Renal pelvis (tissue), 4 donors: ENCODE measurements around the gene PEPD. TPM values are rescaled to one million over a fixed set of nuclear protein-coding genes. Genes with fewer than 3 reads are reported as not detected.
"Not testable (repeated sequence)": the region's sequence is repeated elsewhere in the genome, so short reads cannot be mapped to it uniquely, and the experiment has no call there.

ENCODE experiments used
- DNase-seq: peaks from one replicate; pipeline ENCODE4 v3.0.0-alpha.2; 2013
- polyA plus RNA-seq, 3 donors: library from polyadenylated mRNA; unstranded; fragments of 120-200 nt; gene quantifications; one replicate each; pipeline ENCODE4 v1.2.1, GENCODE V29; 2013; ENCODE audit not compliant: insufficient read length in 3 of 3

Gene PEPD
- polyA plus RNA-seq, 3 donors, result 105 to 120 (median 116) TPM

DNA sequence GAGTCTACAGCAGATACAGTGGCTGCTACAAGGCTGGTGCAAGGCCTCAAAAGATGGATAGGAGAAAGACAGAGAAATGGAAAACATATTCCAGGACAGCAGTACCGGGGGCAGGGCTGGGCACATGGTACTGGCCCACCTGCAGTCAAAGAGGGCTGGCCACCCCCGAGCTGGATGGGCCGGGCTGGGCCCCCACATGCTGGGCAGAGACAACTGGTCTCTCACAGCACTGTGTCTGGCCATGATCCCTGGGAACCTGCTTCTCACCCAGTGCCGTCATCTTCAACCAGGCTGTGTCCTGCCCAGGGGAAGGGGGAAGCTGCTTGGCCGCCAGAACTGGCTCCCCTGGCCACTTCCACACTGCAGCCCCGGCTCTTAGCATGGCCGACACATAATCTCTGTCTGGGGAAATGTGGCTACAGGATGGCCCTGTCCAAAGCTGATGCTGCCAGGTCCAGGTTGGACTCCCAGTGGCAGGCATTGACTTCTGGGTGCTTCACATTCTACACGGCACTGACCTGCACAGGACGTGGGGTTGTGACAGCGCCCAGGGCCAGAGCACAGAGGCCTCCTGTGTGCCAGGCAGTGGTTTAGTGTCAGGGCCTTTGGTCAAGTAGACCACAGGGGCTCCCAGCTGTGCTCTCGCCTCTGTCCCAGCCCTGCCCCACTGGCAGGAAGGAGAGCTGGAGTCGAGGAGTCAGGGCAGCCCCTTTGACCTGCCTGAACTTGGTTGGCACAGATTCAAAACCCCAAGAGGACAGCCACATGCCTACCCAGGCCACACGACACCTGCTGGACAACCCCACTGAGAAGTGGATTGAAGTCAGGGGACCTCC lies 21.7 kb downstream of the PEPD start:
- DNase-seq, result no peak

DNA sequence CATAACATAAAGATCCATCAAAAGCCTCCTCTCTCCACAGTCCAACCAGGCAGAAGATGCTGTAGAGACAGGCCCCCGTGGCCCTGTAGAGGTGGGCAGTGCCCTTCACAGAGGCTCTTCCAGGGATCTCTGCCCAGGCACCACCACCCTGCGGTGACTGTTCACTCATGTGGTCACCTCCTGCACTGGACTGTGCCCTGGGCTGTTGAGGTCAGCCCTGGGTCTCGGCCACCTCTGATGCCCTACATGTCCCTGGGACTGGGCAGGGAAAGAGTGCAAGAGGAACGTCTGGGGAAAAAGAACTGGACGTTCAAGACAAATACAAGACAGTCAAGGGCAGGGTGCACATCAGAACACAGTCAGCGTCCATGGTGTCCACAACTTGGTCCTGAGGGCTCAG lies 22.3 kb downstream of the PEPD start:
- DNase-seq, result no peak

DNA sequence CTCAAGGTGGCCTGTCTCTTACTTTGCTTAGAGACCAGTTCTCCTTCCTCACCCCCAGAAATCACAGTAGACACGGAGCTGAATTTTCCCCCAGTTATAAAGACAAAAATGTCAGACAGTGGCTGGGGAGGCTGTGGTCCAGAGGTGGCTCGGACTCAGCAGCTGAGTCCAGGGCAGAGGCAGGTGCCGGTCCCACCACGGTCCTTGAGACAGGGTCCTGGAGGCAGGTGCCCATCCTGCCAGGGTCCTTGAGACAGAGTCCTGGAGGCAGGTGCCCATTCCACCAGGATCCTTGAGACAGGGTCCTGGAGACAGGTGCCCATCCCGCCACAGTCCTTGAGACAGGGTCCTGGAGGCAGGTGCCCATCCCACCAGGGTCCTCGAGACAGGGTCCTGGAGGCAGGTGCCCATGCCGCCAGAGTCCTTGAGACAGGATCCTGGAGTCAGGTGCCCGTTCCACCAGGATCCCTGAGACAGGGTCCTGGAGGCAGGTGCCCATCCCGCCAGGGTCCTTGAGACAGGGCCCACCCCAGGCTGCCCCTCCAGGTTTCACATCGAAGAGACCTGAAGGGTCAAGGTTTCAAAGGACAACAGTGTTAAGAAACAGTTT lies 23.1 kb downstream of the PEPD start:
- DNase-seq, result no peak

DNA sequence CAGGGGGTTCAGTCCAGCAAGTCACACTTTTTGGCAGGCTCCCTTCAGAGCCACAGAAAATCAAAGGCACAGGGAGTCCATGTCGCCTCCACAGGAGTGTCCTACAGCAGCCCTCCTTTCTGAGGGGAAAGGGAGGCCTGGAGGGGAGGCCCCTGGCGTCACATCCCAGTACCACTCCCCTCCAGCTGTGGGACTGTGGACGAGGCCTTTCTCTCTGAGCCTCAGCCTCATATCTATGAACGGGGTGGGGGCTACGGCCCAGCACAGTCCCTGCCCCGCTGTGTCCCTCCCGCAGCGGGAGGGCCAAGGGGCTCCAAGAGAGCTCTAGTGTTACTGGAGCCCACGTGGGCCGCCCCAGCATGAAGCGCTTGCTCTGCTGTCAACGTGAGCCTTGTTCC lies 23.8 kb downstream of the PEPD start:
- DNase-seq, result no peak

DNA sequence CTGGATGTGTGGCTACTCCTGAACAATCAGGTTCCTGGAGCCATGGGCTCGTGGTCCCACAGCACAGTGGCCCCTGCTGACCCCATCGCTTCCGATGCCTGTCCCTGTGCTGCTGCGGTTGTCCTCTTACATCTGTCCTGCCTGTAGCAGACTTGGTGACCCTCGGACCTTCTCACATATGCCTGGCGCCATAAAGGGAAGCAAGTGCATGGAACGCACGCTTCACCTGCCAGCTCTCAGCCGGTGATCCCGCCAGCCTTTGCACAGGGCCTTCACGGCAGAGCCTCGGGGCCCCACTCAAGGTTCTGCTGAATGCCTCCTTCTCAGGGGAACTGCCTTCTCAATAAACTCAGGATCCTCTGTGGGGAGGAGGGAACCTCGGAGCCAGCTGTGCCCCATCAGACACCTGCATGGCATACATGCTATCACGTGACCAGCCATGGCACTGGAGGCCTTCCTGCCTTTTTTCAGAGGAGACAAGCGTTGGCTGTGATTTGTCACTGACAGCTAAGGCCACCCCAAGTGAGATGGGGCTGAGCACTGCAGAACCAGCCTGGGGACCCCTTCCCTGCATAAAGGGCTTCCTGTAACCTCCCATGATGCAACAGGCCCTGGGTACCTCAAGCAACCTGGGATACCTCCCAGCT lies 24.3 kb downstream of the PEPD start:
- DNase-seq, result no peak

DNA sequence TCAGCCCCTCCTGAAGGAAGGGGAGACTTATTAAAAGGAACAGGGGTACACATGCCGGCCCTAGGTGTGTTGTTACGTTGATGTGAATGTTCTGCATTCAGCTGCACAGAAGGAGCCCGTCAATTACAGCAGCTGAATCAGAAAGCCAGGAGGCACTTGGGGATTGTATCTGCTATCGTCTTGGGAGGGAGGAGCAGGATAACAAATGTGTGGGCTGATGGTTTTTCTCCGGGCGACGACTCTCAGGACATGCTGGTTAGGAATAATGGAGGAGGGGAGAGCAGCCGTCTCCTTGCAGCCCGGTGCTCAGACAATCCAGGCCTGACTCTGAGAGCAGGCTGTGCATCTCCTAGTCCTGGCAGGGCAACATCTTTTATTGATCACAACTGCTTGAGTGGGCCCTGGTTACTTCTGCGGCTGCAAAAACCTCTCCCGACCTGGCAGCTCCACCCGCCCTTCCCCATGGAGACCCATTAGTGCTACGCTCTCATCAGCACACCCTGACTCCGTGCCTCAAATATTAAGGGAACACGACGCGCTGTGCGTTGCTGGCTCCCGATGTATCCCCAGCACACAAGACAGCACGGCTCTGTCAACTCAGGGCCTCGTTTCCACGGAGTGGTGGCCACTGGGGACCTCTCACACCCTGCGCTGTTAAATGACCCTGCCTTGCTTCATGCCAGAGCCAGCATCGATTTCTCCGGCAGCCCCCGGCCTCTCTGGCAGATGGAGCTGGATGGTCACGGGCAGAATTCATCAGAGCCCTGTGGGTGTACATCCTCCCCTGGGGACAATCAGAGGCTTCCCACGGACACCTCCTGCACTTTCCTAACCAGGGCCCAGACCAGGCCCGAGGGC lies 25.3 kb downstream of the PEPD start:
- DNase-seq, result no peak

DNA sequence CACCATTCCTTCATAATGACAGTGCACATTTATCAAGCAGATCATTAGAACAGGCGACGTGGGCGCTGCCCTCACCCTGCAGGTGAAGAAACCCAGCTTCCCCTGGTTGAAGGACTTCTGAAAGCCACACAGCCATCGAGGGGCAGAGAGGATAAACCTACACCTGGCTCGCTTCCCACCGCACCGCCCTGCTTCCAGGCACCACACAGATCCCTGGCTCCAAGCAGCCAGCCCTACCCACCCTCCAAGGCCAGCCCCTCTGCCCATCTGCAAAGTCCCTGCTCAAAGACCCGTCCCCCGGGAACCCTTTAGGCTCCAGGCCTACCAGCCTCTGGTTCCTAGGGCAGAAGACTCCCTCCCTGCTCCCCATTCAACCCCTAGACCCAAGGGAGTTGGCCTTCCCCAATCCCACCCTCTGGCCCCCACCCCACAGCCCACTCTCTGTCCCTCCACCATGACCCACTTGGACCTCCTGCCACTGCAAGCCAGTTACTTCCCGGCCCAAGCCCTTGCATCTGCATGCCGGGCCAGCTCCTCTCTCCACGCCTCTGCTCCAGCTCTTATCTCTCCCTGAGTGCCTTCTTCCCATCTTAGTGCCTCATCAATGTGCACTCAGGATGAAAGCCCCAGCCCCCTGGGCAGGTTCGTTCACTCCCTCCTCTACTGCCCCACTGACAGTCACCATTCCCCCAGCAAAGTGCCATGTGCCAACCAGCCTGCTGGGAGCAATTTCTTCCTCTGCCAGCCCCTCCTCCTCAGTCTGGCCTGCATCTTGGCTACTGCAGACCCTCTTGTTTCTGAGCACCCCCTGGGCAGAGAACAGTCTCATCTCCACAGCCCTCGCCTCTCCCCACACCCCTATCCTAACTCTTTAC lies 28.0 kb downstream of the PEPD start:
- DNase-seq, result no peak

DNA sequence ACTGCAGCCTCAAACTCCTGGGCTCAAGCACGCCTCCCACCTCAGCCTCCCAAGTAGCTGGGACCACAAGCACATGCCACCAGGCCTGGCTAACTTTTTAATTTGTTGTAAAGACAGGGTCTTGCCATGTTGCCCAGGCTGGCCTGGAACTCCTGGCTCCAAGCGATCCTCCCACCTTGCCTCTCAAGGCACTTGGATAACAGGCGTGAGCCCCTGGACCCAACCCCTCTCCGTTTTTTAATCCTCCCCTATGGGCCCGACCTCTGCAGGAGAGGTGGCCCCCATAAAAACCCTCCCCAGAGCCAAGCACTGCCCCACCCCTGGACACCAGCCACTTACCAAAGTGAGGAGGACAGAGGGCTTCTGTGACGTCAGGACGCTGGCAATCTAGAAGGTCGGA lies 28.6 kb downstream of the PEPD start:
- no peak for DNase-seq

DNA sequence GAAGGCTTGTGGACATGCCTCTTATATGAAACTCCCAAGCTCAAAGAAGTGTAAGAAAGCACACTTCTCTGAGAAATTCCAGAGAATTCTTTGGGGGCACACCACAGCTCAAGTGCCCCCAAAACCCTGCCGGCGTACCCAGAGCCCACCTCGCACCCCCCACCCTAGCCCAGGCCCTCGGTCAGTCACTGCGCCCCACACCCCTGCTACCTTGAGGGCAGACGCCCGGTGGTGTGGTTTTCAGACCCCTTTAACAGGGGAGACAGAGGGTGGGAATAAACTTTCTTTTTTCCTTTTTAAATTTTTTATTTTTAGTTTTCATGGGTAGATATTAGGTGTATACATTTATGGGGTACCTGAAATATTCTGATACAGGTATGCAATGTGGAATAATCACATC lies 29.5 kb downstream of the PEPD start:
- no peak for DNase-seq

DNA sequence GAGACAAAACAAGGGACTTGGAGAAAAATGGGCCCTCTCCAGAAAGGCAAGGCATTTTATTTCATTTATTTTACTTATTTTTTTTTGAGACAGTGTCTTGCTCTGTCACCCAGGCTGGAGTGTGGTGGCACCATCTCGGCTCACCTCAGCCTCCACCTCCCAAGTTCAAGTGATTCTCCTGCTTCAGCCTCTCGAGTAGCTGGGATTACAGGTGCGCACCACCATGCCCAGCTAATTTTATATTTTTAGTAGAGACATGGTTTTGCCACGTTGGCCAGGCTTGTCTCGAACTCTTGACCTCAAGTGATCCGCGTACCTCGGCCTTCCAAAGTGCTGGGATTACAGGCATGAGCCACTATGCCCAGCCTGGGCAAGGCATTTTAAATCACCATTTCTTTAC lies 31.0 kb downstream of the PEPD start:
- not testable (repeated sequence) for DNase-seq

DNA sequence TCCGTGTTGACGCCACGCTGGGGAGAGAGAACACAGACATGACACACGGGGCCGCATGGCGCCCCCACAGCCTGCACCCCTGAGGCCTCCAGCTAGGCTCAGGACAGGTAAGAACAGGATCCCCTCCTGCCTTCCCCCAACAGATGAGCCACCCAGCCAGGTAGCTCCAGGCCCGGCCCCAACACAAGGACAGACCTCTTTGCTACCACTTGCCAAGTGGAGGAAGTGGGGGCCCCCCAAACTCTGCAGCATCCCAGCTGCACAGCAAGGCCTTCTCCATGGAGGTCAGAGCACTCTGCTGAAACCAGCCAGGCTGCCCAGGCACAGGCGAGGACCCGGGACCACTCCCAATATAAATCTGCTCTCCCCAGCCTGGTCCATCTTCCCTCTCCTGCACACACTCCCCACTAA lies 31.5 kb downstream of the PEPD start:
- DNase-seq, result no peak

DNA sequence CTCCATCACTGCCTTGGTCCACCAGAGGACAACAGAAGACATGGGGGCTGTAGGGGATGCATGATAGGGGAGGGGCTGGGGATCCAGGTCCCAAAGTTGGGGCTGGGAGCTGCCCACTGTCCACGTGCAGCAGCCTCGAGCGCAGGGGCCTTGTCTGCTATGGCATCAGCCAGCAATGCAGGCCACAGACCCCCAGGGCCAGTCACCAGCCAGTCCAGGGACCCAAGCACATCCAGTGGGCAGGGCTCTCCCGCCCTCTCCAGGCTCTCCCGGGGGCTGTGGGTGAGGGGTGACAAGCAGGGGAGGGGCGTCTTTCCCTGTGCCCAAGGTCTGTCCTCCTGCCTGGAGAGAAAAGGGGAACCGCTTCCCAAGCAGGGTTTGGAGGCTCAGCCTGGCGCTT lies 32.8 kb downstream of the PEPD start:
- DNase-seq, result no peak

DNA sequence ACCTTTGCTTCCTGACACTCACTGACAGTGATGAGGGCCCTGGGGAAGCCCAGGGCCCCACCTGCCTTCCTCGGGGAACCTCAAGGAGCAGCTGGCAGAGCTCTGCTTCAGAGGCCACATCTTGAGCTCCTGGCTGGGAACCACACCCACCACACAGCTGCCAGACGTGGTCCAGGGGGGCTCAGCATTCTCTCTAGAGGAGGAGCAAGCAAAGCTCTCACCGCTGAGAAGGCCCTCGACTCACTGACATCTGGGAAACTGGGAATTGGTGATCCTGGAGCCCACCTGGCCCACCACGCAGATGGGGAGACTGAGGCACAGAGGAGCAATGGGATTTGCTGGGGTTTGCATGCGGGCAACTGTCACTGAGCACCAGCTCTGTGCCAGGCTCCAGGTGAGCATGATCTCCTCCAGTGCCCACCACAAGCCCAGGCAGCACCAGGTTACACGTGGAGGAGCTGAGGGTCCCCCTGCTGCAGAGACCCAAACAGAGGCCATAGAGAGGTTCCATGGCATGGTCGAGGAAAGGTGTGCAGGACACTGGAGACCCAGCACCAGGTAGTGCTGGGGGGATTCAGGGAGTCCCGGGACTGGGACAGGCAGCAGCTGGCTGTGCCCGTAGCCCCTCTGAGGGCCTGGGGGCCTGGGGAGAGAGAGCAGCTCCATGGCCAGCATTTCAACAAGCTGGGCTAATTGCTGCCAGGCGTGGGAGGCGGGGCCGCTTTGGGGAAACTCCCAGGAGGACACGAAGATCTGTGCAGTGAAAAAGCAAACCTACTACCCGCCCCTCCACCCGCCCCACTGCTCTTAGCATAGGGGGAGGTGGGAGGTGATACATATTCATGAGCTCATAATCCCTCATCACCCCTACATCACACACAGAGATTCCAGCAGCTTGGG lies 33.4 kb downstream of the PEPD start:
- no peak for DNase-seq

DNA sequence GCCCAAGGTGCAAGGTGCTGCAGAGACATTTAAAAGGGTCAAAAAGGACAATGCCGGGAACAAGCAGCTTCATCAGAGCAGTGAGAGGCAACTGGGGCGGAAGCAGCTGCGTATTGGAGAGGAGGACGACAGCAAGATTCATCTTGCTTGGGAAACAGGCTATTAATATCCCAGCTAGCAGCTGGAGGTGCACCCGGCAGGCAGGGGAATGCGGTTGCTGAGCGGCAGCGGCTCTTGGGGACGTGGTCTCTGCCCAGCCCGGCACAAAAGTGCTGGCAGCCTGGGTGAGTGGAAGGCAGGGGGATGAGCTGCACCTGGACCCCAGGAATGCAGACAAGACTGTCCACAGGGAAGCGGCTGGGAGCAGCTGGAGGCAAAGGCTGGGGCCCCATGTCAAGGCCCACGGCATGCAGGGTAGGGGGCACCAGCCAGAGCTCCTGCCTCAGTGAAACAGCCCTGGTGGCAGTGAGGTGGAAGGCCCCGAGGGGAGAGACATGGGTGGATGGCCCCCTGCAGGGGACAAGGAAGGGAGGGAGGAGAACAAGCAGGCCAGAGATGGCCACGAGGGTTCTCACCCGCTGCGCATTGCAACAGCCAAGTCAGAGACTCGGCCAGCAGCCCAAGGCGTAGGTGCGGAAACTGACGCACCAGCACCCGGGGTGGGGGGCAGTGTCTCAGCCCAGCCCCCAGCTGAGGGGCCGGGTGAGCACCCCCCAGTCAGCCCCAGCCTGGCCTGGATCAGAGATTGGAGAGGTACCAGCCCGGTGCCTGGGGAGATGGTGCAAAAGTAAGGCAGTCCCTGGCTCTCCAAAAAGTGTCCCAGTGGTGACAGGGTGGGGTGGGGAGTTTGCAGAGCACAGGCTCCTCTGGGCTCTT lies 34.4 kb downstream of the PEPD start:
- no peak for DNase-seq

DNA sequence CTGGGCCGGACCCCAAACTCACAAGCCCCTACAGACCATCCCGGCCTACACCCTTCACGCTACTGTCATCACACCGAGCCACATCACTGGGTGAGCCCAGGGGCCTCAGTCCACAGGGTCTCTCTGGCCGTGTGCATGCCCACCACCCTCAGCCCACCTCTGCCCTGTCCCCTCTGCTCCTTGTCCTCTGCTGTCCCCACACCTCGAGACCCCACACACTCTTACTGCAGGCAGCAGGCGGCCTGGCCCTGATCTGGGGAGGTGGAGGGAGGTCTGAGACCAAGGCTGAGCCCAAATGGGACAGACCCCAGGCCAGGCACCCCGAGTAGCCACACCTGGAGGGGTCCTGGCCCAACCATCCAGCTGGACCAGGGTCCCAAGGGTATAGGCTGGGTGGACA lies 35.2 kb downstream of the PEPD start:
- no peak for DNase-seq

DNA sequence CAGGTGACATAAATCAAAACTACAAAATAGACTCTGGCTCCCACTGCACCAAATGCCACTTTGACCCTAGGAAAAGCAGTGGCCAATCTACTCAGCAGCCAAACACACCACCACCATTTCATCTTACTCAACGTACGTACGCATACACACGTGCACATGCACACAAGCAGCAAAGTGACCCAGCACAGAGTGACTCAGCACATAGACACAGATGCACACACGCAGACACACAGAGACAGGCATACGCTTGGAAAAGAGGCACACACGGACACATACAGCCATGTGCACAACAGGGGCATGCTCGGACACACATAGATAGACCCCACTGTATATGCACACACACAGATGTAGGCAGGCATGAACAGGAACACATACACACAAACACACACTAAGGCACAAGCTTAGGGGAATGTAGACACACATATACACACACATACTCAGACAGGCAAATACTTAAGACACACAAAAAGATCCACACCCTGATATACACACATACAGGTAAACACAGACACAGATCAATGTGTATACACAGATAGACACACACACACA lies 37.3 kb downstream of the PEPD start:
- no peak for DNase-seq

DNA sequence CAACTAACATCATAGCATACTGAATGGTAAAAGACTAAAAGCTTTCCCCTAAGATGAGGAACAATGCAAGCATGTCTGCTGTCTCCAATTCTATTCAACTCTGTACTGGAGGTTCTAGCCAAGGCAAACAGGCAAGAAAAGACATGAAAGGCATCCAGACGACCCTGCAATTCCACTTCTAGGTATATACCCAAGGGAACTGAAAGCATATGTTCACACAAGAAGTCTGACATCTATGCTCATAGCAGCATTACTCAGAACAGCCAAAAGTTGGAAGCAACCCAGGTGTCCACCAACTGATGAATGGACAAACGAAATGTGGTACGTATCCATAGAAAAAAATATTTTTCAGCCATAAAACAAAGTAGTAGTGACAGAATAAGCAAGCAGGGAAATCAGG lies 39.1 kb downstream of the PEPD start:
- DNase-seq, result no peak

DNA sequence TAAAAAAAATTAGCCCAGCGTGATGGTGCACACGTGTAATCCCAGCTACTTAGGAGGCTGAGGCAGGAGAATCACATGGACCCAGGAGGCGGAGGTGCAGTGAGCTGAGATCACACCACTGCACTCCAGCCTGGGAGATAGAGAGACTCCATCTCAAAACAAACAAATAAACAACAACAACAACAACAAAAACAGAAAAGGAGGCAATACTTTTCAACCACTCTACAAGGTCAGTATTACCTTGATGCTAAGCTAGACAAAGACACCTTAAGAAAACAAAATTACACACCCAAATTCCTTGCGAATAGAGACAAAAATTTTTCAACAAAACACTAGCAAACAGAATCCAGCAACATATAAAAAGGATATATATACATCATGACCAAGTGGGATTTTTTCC lies 39.7 kb downstream of the PEPD start:
- no peak for DNase-seq

DNA sequence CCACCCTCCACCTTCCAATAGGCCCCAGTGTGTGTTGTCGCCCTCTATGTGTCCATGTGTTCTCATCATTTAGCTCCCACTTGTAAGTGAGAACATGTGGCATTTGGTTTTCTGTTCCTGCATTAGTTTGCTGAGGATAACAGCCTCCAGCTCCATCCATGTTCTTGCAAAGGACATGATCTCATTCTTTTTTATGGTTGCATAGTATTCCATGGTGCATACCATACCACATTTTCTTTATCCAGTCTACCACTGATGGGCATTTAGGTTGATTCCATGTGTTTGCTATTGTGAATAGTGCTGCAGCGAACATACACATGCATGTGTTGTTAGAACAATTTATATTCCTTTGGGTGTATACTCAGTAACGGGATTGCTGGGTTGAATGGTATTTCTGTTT lies 42.0 kb downstream of the PEPD start:
- DNase-seq, result not testable (repeated sequence)
